Activated naive CD4-positive, alpha-beta T cell treated with anti-CD3 and anti-CD28 coated beads, Interleukin-2, amount 50 U/mL, for 24 hours (primary cell): Measurements from ENCODE around the gene KLRC3.
"Not testable (repeated sequence)": the region's sequence is repeated elsewhere in the genome, so short reads cannot be mapped to it uniquely, and the experiment has no call there.

ENCODE experiments used
- H3K27ac Mint-ChIP-seq: one replicate; pipeline ENCODE4 v1.8.0; 2021; ENCODE audit warnings: mild to moderate bottlenecking, mixed read lengths
- H3K27me3 Mint-ChIP-seq: one replicate; pipeline ENCODE4 v1.8.0; 2021; ENCODE audit warnings: mixed read lengths
- H3K36me3 Mint-ChIP-seq: one replicate; pipeline ENCODE4 v1.8.0; 2021; ENCODE audit warnings: mixed read lengths
- H3K4me1 Mint-ChIP-seq: one replicate; pipeline ENCODE4 v1.8.0; 2021; ENCODE audit warnings: mixed read lengths
- H3K4me3 Mint-ChIP-seq: one replicate; pipeline ENCODE4 v1.8.0; 2021; ENCODE audit warnings: mild to moderate bottlenecking, mixed read lengths
- H3K9me3 Mint-ChIP-seq: one replicate; pipeline ENCODE4 v1.8.0; 2021; ENCODE audit warnings: mixed read lengths

KLRC3 gene

GRCh38 chr12:10420334-10420733 is at the start of gene KLRC3:
Gene KLRC3 (minus strand): TSS chr12:10420595. CDS start chr12:10420550, 45 bp downstream.
- H3K4me1 Mint-ChIP-seq, H3K27me3 Mint-ChIP-seq, H3K27ac Mint-ChIP-seq, H3K4me3 Mint-ChIP-seq, H3K36me3 Mint-ChIP-seq, H3K9me3 Mint-ChIP-seq: not testable (repeated sequence)

- Mint-ChIP-seq H3K27ac (no peak overlapping the region), H3K9me3 (no peaks in the 10 kb centered on the region), H3K27me3 (peaks cover 19% of the 10 kb centered on the region), H3K4me3 (no peak overlapping the region), H3K36me3 (no peaks in the 10 kb centered on the region), H3K4me1 (no peaks in the 10 kb centered on the region)
Measured at GRCh38 chr12:10469701-10470100, 49.3 kb upstream of the KLRC3 start.

- H3K4me3 Mint-ChIP-seq = no peak overlapping the region
- no peaks in the 10 kb centered on the region for H3K36me3 Mint-ChIP-seq
- peaks cover 11% of the 10 kb centered on the region for H3K9me3 Mint-ChIP-seq
- no peaks in the 10 kb centered on the region for H3K4me1 Mint-ChIP-seq
- H3K27ac Mint-ChIP-seq = no peak overlapping the region
- peaks cover 28% of the 10 kb centered on the region for H3K27me3 Mint-ChIP-seq
Measured at GRCh38 chr12:10466311-10466710, 45.9 kb upstream of the KLRC3 start.

GRCh38 chr12:10457760-10458159 is 37.4 kb upstream of the KLRC3 start:
- H3K4me3 Mint-ChIP-seq = no peak overlapping the region
- no peaks in the 10 kb centered on the region for H3K36me3 Mint-ChIP-seq
- no peaks in the 10 kb centered on the region for H3K4me1 Mint-ChIP-seq
- H3K27ac Mint-ChIP-seq = no peak overlapping the region
- H3K27me3 Mint-ChIP-seq = peaks cover 7% of the 10 kb centered on the region
- peaks cover 17% of the 10 kb centered on the region for H3K9me3 Mint-ChIP-seq

- no peak overlapping the region for H3K4me3 Mint-ChIP-seq
- H3K9me3 Mint-ChIP-seq = peaks cover 12% of the 10 kb centered on the region
- no peaks in the 10 kb centered on the region for H3K36me3 Mint-ChIP-seq
- H3K27me3 Mint-ChIP-seq = peaks cover 5% of the 10 kb centered on the region
- no peaks in the 10 kb centered on the region for H3K4me1 Mint-ChIP-seq
- H3K27ac Mint-ChIP-seq = no peak overlapping the region
Measured at GRCh38 chr12:10456856-10457255, 36.5 kb upstream of the KLRC3 start.

GRCh38 chr12:10455766-10456165 is 35.4 kb upstream of the KLRC3 start:
- peaks cover 9% of the 10 kb centered on the region for H3K9me3 Mint-ChIP-seq
- no peaks in the 10 kb centered on the region for H3K36me3 Mint-ChIP-seq
- peaks cover 4% of the 10 kb centered on the region for H3K27me3 Mint-ChIP-seq
- H3K27ac Mint-ChIP-seq = no peak overlapping the region
- H3K4me3 Mint-ChIP-seq = no peak overlapping the region
- no peaks in the 10 kb centered on the region for H3K4me1 Mint-ChIP-seq

- H3K36me3 Mint-ChIP-seq = no peaks in the 10 kb centered on the region
- peaks cover 9% of the 10 kb centered on the region for H3K9me3 Mint-ChIP-seq
- no peak overlapping the region for H3K4me3 Mint-ChIP-seq
- H3K27ac Mint-ChIP-seq = no peak overlapping the region
- peaks cover 6% of the 10 kb centered on the region for H3K27me3 Mint-ChIP-seq
- no peaks in the 10 kb centered on the region for H3K4me1 Mint-ChIP-seq
Measured at GRCh38 chr12:10454531-10454930, 34.1 kb upstream of the KLRC3 start.

GRCh38 chr12:10453156-10453555 is 32.8 kb upstream of the KLRC3 start, which contains the start of gene KLRC1:
Gene KLRC1 (minus strand): TSS chr12:10453377. CDS start chr12:10451156, 2,221 bp downstream.
- no peak within 1 kb of the TSS for H3K27ac Mint-ChIP-seq
- peaks cover 7% of the 10 kb centered on the region for H3K27me3 Mint-ChIP-seq
- peaks cover 9% of the 10 kb centered on the region for H3K9me3 Mint-ChIP-seq
- no peak within 1 kb of the TSS for H3K4me3 Mint-ChIP-seq
- no peaks in the 10 kb centered on the region for H3K4me1 Mint-ChIP-seq
- no peaks in the 10 kb centered on the region for H3K36me3 Mint-ChIP-seq

- peaks cover 7% of the 10 kb centered on the region for H3K27me3 Mint-ChIP-seq
- no peak overlapping the region for H3K4me3 Mint-ChIP-seq
- no peaks in the 10 kb centered on the region for H3K4me1 Mint-ChIP-seq
- H3K27ac Mint-ChIP-seq = no peak overlapping the region
- no peaks in the 10 kb centered on the region for H3K9me3 Mint-ChIP-seq
- no peaks in the 10 kb centered on the region for H3K36me3 Mint-ChIP-seq
Measured at GRCh38 chr12:10448236-10448635, 27.8 kb upstream of the KLRC3 start.

GRCh38 chr12:10446052-10446451 is 25.7 kb upstream of the KLRC3 start:
- not testable (repeated sequence) for H3K27me3 Mint-ChIP-seq, H3K4me3 Mint-ChIP-seq, H3K9me3 Mint-ChIP-seq, H3K27ac Mint-ChIP-seq, H3K36me3 Mint-ChIP-seq, H3K4me1 Mint-ChIP-seq

GRCh38 chr12:10441144-10441543 is 20.7 kb upstream of the KLRC3 start:
- not testable (repeated sequence) for H3K4me1 Mint-ChIP-seq, H3K9me3 Mint-ChIP-seq, H3K27ac Mint-ChIP-seq, H3K27me3 Mint-ChIP-seq, H3K4me3 Mint-ChIP-seq, H3K36me3 Mint-ChIP-seq

- not testable (repeated sequence) for H3K4me1 Mint-ChIP-seq, H3K36me3 Mint-ChIP-seq
Measured at GRCh38 chr12:10439608-10440274, 19.3 kb upstream of the KLRC3 start.

GRCh38 chr12:10437601-10438000 is 17.2 kb upstream of the KLRC3 start:
- not testable (repeated sequence) for H3K4me1 Mint-ChIP-seq, H3K27me3 Mint-ChIP-seq, H3K4me3 Mint-ChIP-seq, H3K36me3 Mint-ChIP-seq, H3K27ac Mint-ChIP-seq, H3K9me3 Mint-ChIP-seq

More at GRCh38 chr12:10439608-10440274, 19.3 kb upstream of the KLRC3 start:
- H3K9me3 Mint-ChIP-seq, H3K27me3 Mint-ChIP-seq, H3K4me3 Mint-ChIP-seq, H3K27ac Mint-ChIP-seq: not testable (repeated sequence)

GRCh38 chr12:10435816-10436215 is 15.4 kb upstream of the KLRC3 start, which contains the start of gene KLRC2:
Gene KLRC2 (minus strand): TSS chr12:10436010. CDS start chr12:10435986, 24 bp downstream.
- not testable (repeated sequence) for H3K4me1 Mint-ChIP-seq, H3K36me3 Mint-ChIP-seq, H3K9me3 Mint-ChIP-seq, H3K27me3 Mint-ChIP-seq, H3K27ac Mint-ChIP-seq, H3K4me3 Mint-ChIP-seq

- H3K27me3 Mint-ChIP-seq, H3K4me1 Mint-ChIP-seq, H3K4me3 Mint-ChIP-seq, H3K27ac Mint-ChIP-seq, H3K9me3 Mint-ChIP-seq, H3K36me3 Mint-ChIP-seq: not testable (repeated sequence)
Measured at GRCh38 chr12:10430623-10431022, 10.2 kb upstream of the KLRC3 start.

- not testable (repeated sequence) for H3K4me1 Mint-ChIP-seq, H3K9me3 Mint-ChIP-seq, H3K4me3 Mint-ChIP-seq, H3K27ac Mint-ChIP-seq, H3K27me3 Mint-ChIP-seq, H3K36me3 Mint-ChIP-seq
Measured at GRCh38 chr12:10425938-10426337, 5.5 kb upstream of the KLRC3 start.

- H3K27ac Mint-ChIP-seq, H3K27me3 Mint-ChIP-seq, H3K4me3 Mint-ChIP-seq, H3K36me3 Mint-ChIP-seq, H3K4me1 Mint-ChIP-seq, H3K9me3 Mint-ChIP-seq: not testable (repeated sequence)
Measured at GRCh38 chr12:10424260-10424899, 4.0 kb upstream of the KLRC3 start.
